HG03575 (cell line): ENCODE data around the gene FBXO45.
"Not testable (repeated sequence)": the region's sequence is repeated elsewhere in the genome, so short reads cannot be mapped to it uniquely, and the experiment has no call there.

Experiments used
- ATAC-seq: cut with Tn5 transposase; IDR thresholded peaks from one replicate; pipeline ENCODE4 v1.9.1; 2021; ENCODE audit not compliant: unreplicated experiment, insufficient number of reproducible peaks, low FRiP score; ENCODE audit errors: extremely low read depth

The FBXO45 gene

DNA sequence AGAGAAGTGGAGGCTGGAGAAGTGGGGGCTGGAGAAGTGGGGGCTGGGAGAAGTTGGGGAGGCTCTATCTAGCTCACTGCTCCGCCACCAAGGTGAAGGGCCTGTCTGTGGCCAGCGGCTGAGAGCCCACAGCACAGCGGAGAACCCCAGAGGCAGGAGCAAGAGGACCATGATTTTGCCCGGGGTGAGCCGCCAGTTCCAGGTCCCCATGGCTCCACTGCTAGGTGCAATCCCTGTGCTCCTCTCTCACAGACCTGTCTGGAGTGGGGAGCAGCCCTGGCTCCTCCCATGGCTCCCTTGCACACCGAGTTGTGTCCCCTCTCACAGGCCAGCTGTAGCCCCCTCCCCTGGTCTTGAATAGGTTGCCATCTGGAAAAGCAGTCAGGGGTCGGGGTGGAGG is 66.4 kb downstream of the FBXO45 start:
- ATAC-seq = no peak

GRCh38 chr3:196636369-196637349 is 68.2 kb downstream of the FBXO45 start:
- ATAC-seq = no peak

- ATAC-seq = not testable (repeated sequence)
These were observed 69.5 kb downstream of the FBXO45 start for GRCh38 chr3:196637941-196638340.
